Sigmoid colon (tissue), 4 donors: Measurements from ENCODE around the gene TXNL1.

Source experiments
- EP300 ChIP-seq, 4 donors: sonication (generic); formaldehyde crosslinking; IDR thresholded peaks; one replicate each; pipeline ENCODE4 v1.6.1; 2017; ENCODE audit warnings: antibody characterized with exemption in 4 of 4
- POLR2A ChIP-seq, 2 donors: fragments of 450-650 bp; IDR thresholded peaks; one replicate each; pipeline ENCODE4 v1.6.1; 2016; ENCODE audit warnings: antibody characterized with exemption in 2 of 2, mild to moderate bottlenecking in 2 of 2, moderate library complexity in 2 of 2
- TF ChIP-seq, protein P1 (sequence below), 4 experiments: fragments of 450-650 bp in 3 of 4; fragments of 200-600 bp in 1 of 4; IDR thresholded peaks; one replicate each; pipeline ENCODE4 v1.5.1; 2016 to 2019; ENCODE audit warnings: antibody characterized with exemption in 4 of 4, mild to moderate bottlenecking in 3 of 4, moderate library complexity in 2 of 4

DNA sequence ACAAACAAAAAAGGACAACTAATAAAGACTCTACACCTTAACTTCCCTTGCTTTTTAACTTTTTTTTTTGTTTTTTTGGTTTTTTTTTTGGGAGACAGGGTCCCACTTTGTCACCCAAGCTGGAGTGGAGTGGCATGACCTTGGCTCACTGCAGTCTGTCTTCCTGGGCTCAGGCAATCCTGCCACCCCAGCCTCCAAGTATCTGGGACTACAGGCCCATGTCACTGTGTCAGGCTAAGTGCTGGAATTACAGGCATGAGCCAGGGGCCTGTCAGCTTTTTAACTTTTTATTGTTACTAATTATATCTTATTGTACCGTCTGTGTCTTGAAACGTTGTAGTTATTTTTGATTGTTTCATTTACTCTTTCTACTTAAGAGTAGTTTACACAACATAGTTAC is 38.2 kb upstream of the TXNL1 start:
- TF ChIP-seq, protein P1, sequence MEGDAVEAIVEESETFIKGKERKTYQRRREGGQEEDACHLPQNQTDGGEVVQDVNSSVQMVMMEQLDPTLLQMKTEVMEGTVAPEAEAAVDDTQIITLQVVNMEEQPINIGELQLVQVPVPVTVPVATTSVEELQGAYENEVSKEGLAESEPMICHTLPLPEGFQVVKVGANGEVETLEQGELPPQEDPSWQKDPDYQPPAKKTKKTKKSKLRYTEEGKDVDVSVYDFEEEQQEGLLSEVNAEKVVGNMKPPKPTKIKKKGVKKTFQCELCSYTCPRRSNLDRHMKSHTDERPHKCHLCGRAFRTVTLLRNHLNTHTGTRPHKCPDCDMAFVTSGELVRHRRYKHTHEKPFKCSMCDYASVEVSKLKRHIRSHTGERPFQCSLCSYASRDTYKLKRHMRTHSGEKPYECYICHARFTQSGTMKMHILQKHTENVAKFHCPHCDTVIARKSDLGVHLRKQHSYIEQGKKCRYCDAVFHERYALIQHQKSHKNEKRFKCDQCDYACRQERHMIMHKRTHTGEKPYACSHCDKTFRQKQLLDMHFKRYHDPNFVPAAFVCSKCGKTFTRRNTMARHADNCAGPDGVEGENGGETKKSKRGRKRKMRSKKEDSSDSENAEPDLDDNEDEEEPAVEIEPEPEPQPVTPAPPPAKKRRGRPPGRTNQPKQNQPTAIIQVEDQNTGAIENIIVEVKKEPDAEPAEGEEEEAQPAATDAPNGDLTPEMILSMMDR (IDR thresholded peaks at IDR 0.05) = no peak
- no peak for TF ChIP-seq EP300 (IDR thresholded peaks at IDR 0.05)
- no peak for TF ChIP-seq POLR2A (IDR thresholded peaks at IDR 0.05)
